ENCODE results near the gene ARL15. TPM values are rescaled to one million over a fixed set of nuclear protein-coding genes. Genes with fewer than 3 reads are reported as not detected.

ARL15 gene
- total and polyA plus RNA-seq, 4 donors, result 5.7 to 66.2 (median 14.9) TPM

- Histone ChIP-seq H3K27ac (ENCODE audit: low read depth in 1 of 2, low read length in 1 of 2) (no peak overlapping the region), H3K36me3 (ENCODE audit: control insufficient read depth in 4 of 4, insufficient read depth in 4 of 4, low read length in 4 of 4) (no peaks in the 10 kb centered on the region), H3K4me1 (ENCODE audit: control insufficient read depth in 5 of 5, insufficient read depth in 5 of 5, low read length in 5 of 5) (no peaks in the 10 kb centered on the region), H3K27me3 (ENCODE audit: control insufficient read depth in 3 of 3, insufficient read depth in 3 of 3, low read length in 2 of 3) (no peaks in the 10 kb centered on the region), H3K4me3 (no peak overlapping the region), H3K9ac (ENCODE audit: insufficient read depth in 1 of 2, low read length in 2 of 2) (no peak overlapping the region), H3K9me3 (ENCODE audit: control insufficient read depth in 4 of 4, insufficient read depth in 3 of 4, low read length in 3 of 4) (no peaks in the 10 kb centered on the region)
- WGBS, 2 donors, result 84 to 94% methylated on average over 8 of the region's 8 CpGs
- TF ChIP-seq CTCF (IDR thresholded peaks at IDR 0.05; ENCODE audit: control extremely low read depth, extremely low read depth), result no peak
- no peak for DNase-seq
- ATAC-seq (ENCODE audit: insufficient read depth, low FRiP score), result no peak
Observed at GRCh38 chr5:53922508-53923498, 387.6 kb downstream of the ARL15 start.

- Histone ChIP-seq H3K27ac (ENCODE audit: low read depth in 1 of 2, low read length in 1 of 2) (no peak overlapping the region), H3K9me3 (ENCODE audit: control insufficient read depth in 4 of 4, insufficient read depth in 3 of 4, low read length in 3 of 4) (no peaks in the 10 kb centered on the region), H3K4me3 (no peak overlapping the region), H3K9ac (ENCODE audit: insufficient read depth in 1 of 2, low read length in 2 of 2) (no peak overlapping the region), H3K27me3 (ENCODE audit: control insufficient read depth in 3 of 3, insufficient read depth in 3 of 3, low read length in 2 of 3) (no peaks in the 10 kb centered on the region), H3K36me3 (ENCODE audit: control insufficient read depth in 4 of 4, insufficient read depth in 4 of 4, low read length in 4 of 4) (no peaks in the 10 kb centered on the region), H3K4me1 (ENCODE audit: control insufficient read depth in 5 of 5, insufficient read depth in 5 of 5, low read length in 5 of 5) (peaks cover 0 to 6% (median 0%) of the 10 kb centered on the region in 5 donors)
- ATAC-seq (ENCODE audit: insufficient read depth, low FRiP score) (no peak), DNase-seq (no peak)
- 88 to 93% methylated on average over 3 of the region's 3 CpGs for WGBS, 2 donors
- TF ChIP-seq CTCF (IDR thresholded peaks at IDR 0.05; ENCODE audit: control extremely low read depth, extremely low read depth), result no peak
Observed at GRCh38 chr5:53917826-53918225, 392.5 kb downstream of the ARL15 start.

- no peak for TF ChIP-seq CTCF (IDR thresholded peaks at IDR 0.05; ENCODE audit: control extremely low read depth, extremely low read depth)
- DNase-seq (no peak), ATAC-seq (ENCODE audit: insufficient read depth, low FRiP score) (no peak)
- Histone ChIP-seq H3K4me3 (no peak overlapping the region), H3K27me3 (ENCODE audit: control insufficient read depth in 3 of 3, insufficient read depth in 3 of 3, low read length in 2 of 3) (no peaks in the 10 kb centered on the region), H3K27ac (ENCODE audit: low read depth in 1 of 2, low read length in 1 of 2) (no peak overlapping the region), H3K9me3 (ENCODE audit: control insufficient read depth in 4 of 4, insufficient read depth in 3 of 4, low read length in 3 of 4) (no peaks in the 10 kb centered on the region), H3K9ac (ENCODE audit: insufficient read depth in 1 of 2, low read length in 2 of 2) (no peak overlapping the region), H3K36me3 (ENCODE audit: control insufficient read depth in 4 of 4, insufficient read depth in 4 of 4, low read length in 4 of 4) (no peaks in the 10 kb centered on the region), H3K4me1 (ENCODE audit: control insufficient read depth in 5 of 5, insufficient read depth in 5 of 5, low read length in 5 of 5) (peaks cover 0 to 6% (median 0%) of the 10 kb centered on the region in 5 donors)
Observed at GRCh38 chr5:53917095-53917494, 393.3 kb downstream of the ARL15 start.

Data from lung (tissue), 12 donors.